ENCODE measurements around the gene CLDN6.

The CLDN6 gene

GRCh38 chr16:3051494-3051893 lies 33.5 kb upstream of the CLDN6 start:
- no peak for DNase-seq (ENCODE audit: low read depth)

GRCh38 chr16:3051009-3051408 lies 33.0 kb upstream of the CLDN6 start:
- no peak for DNase-seq (ENCODE audit: low read depth)

GRCh38 chr16:3050487-3050886 lies 32.5 kb upstream of the CLDN6 start:
- DNase-seq (ENCODE audit: low read depth): no peak

- DNase-seq (ENCODE audit: low read depth): no peak
These were observed 32.0 kb upstream of the CLDN6 start for GRCh38 chr16:3049921-3050481.

GRCh38 chr16:3047387-3047720 lies 29.4 kb upstream of the CLDN6 start:
- DNase-seq (ENCODE audit: low read depth): no peak

GRCh38 chr16:3046641-3047386 lies 28.8 kb upstream of the CLDN6 start:
- DNase-seq (ENCODE audit: low read depth): no peak

- DNase-seq (ENCODE audit: low read depth): no peak
These were observed 28.0 kb upstream of the CLDN6 start, which contains the start of gene MMP25 for GRCh38 chr16:3045758-3046640. MMP25 (plus strand) TSS chr16:3046561; CDS start chr16:3046918, 357 bp downstream.

- DNase-seq (ENCODE audit: low read depth): no peak
These were observed 26.7 kb upstream of the CLDN6 start for GRCh38 chr16:3044708-3045107.

- DNase-seq (ENCODE audit: low read depth): no peak
These were observed 24.4 kb upstream of the CLDN6 start for GRCh38 chr16:3042376-3042775.

GRCh38 chr16:3038896-3039295 lies 20.9 kb upstream of the CLDN6 start:
- DNase-seq (ENCODE audit: low read depth): no peak

- no peak for DNase-seq (ENCODE audit: low read depth)
These were observed 20.3 kb upstream of the CLDN6 start for GRCh38 chr16:3038256-3038655.

GRCh38 chr16:3036726-3037315 lies 18.8 kb upstream of the CLDN6 start, which contains the start of gene BICDL2:
BICDL2 (minus strand) TSS chr16:3036944; CDS start chr16:3035496, 1,448 bp downstream.
- no peak for DNase-seq (ENCODE audit: low read depth)

- DNase-seq (ENCODE audit: low read depth): no peak
These were observed 18.2 kb upstream of the CLDN6 start for GRCh38 chr16:3035972-3036725.

- DNase-seq (ENCODE audit: low read depth): no peak
These were observed 17.4 kb upstream of the CLDN6 start for GRCh38 chr16:3035289-3035971.

- no peak for DNase-seq (ENCODE audit: low read depth)
These were observed 14.6 kb upstream of the CLDN6 start for GRCh38 chr16:3032624-3033023.

GRCh38 chr16:3030222-3031212 lies 12.5 kb upstream of the CLDN6 start:
- no peak for DNase-seq (ENCODE audit: low read depth)

GRCh38 chr16:3029491-3030221 lies 11.7 kb upstream of the CLDN6 start:
- no peak for DNase-seq (ENCODE audit: low read depth)

GRCh38 chr16:3028716-3029319 lies 10.8 kb upstream of the CLDN6 start:
- no peak for DNase-seq (ENCODE audit: low read depth)

Data from GM04503 (cell line).